GM19372 (cell line): ENCODE results near the gene IL31.
"Not testable (repeated sequence)": the region's sequence is repeated elsewhere in the genome, so short reads cannot be mapped to it uniquely, and the experiment has no call there.

ENCODE experiments used
- ATAC-seq: cut with Tn5 transposase; IDR thresholded peaks from one replicate; pipeline ENCODE4 v1.9.1; 2021; ENCODE audit warnings: mild to moderate bottlenecking, low read depth, moderate library complexity; ENCODE audit not compliant: unreplicated experiment

IL31 gene

GRCh38 chr12:122174155-122174845 lies at the start of gene IL31:
Gene IL31, minus strand, starts transcription at chr12:122174221. Its CDS starts 49 bp downstream, at chr12:122174172.
- no peak for ATAC-seq

GRCh38 chr12:122216445-122216844 lies 42.4 kb upstream of the IL31 start:
- no peak for ATAC-seq

- ATAC-seq = no peak
These were observed 41.8 kb upstream of the IL31 start for GRCh38 chr12:122215771-122216170.

GRCh38 chr12:122208073-122208820 lies 34.2 kb upstream of the IL31 start:
- ATAC-seq = no peak

DNA sequence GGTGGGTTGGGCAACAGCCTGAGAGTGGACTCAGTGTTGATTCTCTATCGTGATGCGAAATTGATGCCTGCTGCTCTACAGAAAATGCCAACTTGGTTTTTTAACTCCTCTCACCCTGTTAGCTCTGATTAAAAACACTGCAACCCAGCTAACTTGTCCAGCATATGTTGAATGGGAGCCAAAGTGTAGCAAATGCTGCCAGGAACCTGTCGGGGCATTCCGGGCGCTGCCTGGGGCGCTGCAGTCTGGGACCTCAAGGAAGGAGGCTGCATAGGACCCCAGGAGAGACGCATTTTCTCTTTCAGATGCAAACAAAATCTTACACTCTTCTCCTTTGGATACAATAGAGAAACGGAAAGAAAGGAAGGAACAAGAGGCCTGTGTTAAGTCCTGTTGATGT lies 33.4 kb upstream of the IL31 start:
- no peak for ATAC-seq

DNA sequence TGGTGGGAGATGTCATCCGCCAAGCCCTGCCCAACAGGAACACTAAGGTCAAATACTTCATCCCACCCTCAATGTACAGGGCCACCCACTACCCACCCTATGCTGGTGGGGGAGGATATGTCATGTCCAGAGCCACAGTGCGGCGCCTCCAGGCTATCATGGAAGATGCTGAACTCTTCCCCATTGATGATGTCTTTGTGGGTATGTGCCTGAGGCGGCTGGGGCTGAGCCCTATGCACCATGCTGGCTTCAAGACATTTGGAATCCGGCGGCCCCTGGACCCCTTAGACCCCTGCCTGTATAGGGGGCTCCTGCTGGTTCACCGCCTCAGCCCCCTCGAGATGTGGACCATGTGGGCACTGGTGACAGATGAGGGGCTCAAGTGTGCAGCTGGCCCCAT lies 33.0 kb upstream of the IL31 start:
- ATAC-seq = no peak

DNA sequence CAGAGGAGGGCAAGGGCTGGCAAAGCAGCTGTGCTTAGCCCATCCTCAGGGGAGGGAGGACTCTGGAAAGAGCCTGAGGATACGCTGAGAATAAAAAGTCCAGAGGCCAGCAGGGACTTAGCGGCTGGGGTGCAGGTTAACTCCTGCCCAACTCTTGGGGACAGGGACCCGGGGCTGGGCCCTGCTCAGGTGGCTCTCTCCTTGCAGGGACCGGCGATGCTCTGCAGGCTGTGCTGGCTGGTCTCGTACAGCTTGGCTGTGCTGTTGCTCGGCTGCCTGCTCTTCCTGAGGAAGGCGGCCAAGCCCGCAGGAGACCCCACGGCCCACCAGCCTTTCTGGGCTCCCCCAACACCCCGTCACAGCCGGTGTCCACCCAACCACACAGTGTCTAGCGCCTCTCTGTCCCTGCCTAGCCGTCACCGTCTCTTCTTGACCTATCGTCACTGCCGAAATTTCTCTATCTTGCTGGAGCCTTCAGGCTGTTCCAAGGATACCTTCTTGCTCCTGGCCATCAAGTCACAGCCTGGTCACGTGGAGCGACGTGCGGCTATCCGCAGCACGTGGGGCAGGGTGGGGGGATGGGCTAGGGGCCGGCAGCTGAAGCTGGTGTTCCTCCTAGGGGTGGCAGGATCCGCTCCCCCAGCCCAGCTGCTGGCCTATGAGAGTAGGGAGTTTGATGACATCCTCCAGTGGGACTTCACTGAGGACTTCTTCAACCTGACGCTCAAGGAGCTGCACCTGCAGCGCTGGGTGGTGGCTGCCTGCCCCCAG lies 32.3 kb upstream of the IL31 start:
- ATAC-seq = no peak

- ATAC-seq = no peak
These were observed 31.3 kb upstream of the IL31 start for GRCh38 chr12:122205053-122205925.

GRCh38 chr12:122204167-122205052 lies 30.4 kb upstream of the IL31 start:
- no peak for ATAC-seq

DNA sequence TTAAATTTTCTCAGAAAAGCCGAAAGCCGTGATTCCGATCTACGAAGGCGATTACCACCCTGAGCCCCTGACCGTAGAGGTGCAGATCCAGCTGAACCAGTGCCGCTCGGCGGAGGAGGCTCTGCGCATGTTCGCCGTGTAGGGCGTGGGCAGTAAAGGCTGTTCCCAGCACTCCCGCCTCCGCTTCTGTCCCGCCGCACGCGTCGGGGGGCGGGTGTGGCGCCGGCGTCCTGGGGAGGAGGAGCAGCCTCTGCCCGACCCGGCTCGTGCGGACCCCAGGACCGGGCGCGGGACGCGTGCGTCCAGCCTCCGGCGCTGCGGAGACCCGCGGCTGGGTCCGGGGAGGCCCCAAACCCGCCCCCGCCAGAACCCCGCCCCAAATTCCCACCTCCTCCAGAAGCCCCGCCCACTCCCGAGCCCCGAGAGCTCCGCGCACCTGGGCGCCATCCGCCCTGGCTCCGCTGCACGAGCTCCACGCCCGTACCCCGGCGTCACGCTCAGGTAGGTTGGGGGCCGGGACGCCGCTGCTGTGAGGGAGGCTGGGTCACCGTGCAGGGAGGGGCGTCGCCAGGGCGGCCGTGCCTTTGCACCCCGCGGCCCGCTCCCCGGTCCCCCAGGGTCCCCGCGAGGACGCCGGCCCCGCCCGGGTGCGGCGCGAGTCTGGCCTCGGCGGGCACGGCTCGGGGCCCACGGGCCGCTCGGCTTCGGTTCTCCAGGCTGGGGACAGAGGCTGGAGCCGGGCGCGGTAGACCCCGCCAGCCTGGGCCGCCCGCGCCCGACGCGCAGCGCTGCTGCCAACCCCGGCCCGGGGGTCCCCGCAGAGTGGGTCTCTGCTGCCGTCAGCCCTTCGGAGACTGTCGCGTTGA lies 29.5 kb upstream of the IL31 start, which contains the start of gene B3GNT4:
Gene B3GNT4, plus strand, starts transcription at position 409 of the 866 bp plus-strand sequence. CDS start 910 bp downstream, outside the sequence.
- ATAC-seq = no peak

- not testable (repeated sequence) for ATAC-seq
These were observed 28.8 kb upstream of the IL31 start for GRCh38 chr12:122202811-122203210.

- no peak for ATAC-seq
These were observed 28.0 kb upstream of the IL31 start for GRCh38 chr12:122202017-122202416.

GRCh38 chr12:122201381-122201780 lies 27.4 kb upstream of the IL31 start:
- no peak for ATAC-seq

- no peak for ATAC-seq
These were observed 26.6 kb upstream of the IL31 start for GRCh38 chr12:122200541-122201175.

DNA sequence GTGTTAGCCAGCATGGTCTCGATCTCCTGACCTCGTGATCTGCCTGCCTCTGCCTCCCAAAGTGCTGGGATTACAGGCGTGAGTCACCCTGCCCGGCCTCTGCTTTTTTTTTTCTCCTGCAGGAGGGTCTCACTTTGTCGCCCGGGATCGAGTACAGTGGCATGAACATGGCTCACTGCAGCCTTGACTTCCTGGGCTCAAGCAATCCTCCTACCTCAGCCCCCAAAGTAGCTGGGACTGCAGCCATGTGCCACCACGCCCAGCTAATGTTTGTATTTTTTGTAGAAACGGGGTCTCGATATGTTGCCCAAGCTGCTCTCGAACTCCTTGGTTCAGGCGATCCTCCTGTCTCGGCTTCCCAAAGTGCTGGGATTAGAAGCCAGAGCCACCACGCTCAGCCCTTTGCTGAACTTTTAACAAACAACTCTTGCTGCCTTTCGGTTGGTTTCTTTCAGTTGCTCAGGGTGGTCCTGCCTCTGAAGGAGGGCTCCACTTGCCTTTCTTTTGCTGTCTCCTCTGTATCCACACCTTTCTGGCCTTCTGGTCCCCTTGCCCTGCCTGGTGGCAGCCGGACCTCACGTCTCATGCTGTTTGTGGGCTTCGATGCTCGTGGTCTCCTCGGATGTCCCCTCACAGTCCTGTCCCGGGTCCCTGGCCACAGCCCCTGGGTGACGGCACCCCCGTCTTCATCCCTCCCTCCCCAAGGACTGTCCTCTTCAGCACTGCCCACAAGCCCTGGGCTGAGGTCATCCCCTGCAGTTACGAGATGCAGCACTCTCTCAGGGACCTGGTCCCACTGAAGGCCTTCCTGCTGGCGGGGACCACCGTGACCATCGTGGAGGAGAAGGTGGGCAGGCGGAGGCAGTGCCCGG lies 25.7 kb upstream of the IL31 start:
- no peak for ATAC-seq

DNA sequence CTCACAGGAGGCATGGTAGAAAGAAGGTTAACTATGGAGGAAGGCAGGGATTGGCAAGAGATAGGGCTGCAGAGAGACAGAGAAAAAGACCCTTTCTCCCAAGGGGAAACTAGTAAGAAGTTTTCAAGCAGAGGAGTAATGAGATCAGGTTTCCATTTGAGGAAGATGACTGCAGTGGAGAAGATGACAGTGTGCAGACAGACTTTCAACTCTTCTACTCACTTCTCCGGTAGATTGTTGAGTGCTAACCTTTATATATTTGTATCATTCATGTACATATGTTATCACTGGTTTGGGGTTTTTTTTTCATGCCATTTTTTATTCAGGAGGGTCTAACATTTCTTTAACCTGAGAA lies 23.6 kb upstream of the IL31 start:
- ATAC-seq = no peak

GRCh38 chr12:122195405-122195804 lies 21.4 kb upstream of the IL31 start:
- no peak for ATAC-seq
